Stimulated activated CD4-positive, alpha-beta T cell treated with anti-CD3 and anti-CD28 coated beads, TNF-alpha, amount 100 ng/mL, for 48 hours (primary cell): Measurements from ENCODE around the gene SPDYE2B.
"Not testable (repeated sequence)": the region's sequence is repeated elsewhere in the genome, so short reads cannot be mapped to it uniquely, and the experiment has no call there.

ENCODE experiments used
- DNase-seq, 3 donors: peaks; one replicate each; pipeline ENCODE4 v3.0.0-alpha.2; 2020; ENCODE audit warnings: low read depth in 3 of 3

SPDYE2B gene

GRCh38 chr7:102698962-102699750, 49.0 kb downstream of the SPDYE2B start:
- DNase-seq = not testable (repeated sequence)
